Spleen (tissue), 7 donors: Measurements from ENCODE around the gene CEP44.

Experiments used
- POLR2A ChIP-seq, 3 donors: fragments of 450-650 bp; IDR thresholded peaks; one replicate each; pipeline ENCODE4 v1.5.1; 2017; ENCODE audit warnings: antibody characterized with exemption in 3 of 3, mild to moderate bottlenecking in 1 of 3
- POLR2AphosphoS5 ChIP-seq, 3 donors: sonication (generic); formaldehyde crosslinking; IDR thresholded peaks; one replicate each; pipeline ENCODE4 v1.5.1; 2017; ENCODE audit warnings: antibody characterized with exemption in 3 of 3
- TF ChIP-seq, protein P1 (sequence below), 11 experiments: fragments of 200-600 bp in 7 of 11; fragments of 450-650 bp in 4 of 11; sonication (generic) in 4 of 11; IDR thresholded peaks in 8 of 11; conservative IDR thresholded peaks in 3 of 11; 1 replicate in 7 of 11; 2 replicates in 4 of 11; pipeline versions ENCODE4 v1.4.0 to v1.8.0; 2016 to 2021; ENCODE audit warnings: antibody characterized with exemption in 11 of 11, inconsistent platforms in 4 of 11, mild to moderate bottlenecking in 1 of 11
- donor health status: DM: no; HTN: no; CAD: no; lungs with moderate emphysema.
- donor health status: DM: no; HTN: no; CAD: no.
- donor health status: DM: no; HTN: no; CAD: no.

GRCh38 chr4:174324236-174324635, 40.5 kb downstream of the CEP44 start:
- TF ChIP-seq, protein P1, sequence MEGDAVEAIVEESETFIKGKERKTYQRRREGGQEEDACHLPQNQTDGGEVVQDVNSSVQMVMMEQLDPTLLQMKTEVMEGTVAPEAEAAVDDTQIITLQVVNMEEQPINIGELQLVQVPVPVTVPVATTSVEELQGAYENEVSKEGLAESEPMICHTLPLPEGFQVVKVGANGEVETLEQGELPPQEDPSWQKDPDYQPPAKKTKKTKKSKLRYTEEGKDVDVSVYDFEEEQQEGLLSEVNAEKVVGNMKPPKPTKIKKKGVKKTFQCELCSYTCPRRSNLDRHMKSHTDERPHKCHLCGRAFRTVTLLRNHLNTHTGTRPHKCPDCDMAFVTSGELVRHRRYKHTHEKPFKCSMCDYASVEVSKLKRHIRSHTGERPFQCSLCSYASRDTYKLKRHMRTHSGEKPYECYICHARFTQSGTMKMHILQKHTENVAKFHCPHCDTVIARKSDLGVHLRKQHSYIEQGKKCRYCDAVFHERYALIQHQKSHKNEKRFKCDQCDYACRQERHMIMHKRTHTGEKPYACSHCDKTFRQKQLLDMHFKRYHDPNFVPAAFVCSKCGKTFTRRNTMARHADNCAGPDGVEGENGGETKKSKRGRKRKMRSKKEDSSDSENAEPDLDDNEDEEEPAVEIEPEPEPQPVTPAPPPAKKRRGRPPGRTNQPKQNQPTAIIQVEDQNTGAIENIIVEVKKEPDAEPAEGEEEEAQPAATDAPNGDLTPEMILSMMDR (IDR thresholded peaks at IDR 0.05 in 8 of 11, conservative IDR thresholded peaks at IDR 0.05 in 3 of 11): no peak
- no peak for TF ChIP-seq POLR2AphosphoS5 (IDR thresholded peaks at IDR 0.05)
- no peak for TF ChIP-seq POLR2A (IDR thresholded peaks at IDR 0.05)
